GM18517 (cell line): Measurements from ENCODE around the gene TMEM108.

Experiments used
- ATAC-seq: cut with Tn5 transposase; IDR thresholded peaks from one replicate; pipeline ENCODE4 v1.9.1; 2021; ENCODE audit warnings: mild to moderate bottlenecking, moderate library complexity; ENCODE audit not compliant: unreplicated experiment

TMEM108 gene

DNA sequence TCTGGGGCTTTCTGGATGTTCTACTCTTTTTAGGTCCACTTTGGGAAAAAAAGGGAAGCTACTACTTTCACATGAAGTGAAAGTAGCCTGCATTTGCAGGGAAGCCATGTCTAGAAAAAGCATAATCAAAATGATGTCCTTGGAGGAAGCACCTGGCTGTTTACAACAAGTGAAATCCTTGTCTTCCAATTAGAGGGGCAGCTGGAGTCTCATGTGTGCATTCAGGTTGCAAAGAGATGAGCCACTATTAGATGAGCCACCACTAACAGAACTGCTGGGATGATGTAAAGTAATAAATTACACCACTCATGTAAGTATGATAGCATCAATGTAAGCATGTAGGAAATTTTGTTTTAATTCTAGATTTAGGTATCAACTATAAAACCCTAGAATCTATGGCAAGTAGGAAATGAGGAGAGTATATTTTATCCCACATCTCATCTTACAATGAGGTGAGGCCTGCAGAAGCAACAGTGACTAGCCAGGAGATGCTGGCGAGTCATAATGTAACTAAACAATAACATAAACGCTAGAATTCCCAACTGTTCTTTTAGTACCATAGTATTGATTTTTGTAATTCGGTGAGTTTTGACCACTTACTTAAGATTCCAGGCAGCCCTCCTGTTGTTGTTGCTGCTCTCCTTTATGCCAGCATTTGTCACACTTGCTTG lies 75.9 kb downstream of the TMEM108 start:
- ATAC-seq, result no peak

DNA sequence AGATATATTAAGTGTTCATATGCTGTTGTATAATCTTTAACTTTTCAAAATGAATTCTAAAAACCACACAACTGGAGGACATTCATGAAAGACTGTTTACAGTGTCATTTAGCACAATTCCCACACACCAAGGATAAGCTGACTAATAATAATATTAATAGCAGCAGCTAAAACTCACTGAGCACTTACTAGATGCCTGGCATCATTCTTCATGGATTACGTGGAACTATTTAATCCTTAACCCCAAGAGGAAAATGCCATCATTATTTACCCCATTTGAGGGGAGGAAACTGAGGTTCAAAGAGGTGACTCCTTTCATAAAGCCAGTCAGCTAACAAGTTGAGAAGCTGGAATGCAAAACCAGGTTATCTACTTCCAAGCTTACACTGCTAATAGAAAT lies 77.0 kb downstream of the TMEM108 start:
- ATAC-seq, result no peak

DNA sequence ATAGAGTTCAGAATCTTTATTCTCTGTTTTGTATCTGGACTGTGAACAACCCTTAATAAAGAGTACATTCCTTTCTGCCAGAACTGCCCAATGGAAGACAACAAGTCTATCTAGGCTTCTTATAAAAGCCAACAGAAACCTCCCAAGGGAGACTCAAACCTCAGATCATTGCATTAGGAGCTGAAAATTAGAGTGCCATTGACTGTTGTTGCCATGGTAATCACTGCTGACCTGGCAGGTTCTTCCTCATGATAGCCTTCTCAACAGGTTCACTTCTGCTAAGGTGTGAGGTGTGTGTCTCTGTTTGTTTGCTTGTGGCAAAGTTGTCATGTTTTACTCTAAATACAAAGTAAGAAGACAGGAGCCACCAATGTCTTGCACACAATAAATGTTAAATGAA lies 79.2 kb downstream of the TMEM108 start:
- ATAC-seq, result no peak

DNA sequence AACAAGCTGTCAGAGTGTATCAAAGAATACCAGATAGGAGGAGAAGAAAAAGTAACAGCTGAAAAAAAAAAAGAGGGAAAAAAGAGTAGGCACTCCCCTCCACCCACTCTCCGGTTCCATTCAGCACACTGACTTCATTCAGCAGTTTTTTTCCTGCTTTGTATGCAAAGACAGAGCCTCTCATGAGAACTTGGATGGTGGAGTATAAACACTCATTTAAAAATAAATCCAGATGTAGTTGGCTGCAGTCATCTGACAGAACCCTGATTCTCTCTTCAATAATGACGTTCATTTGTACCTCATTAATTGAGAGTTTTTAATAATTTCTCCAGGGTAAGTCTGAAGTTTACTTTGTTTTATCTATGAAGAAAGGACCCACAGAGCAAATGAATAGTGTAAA lies 81.0 kb downstream of the TMEM108 start:
- no peak for ATAC-seq

DNA sequence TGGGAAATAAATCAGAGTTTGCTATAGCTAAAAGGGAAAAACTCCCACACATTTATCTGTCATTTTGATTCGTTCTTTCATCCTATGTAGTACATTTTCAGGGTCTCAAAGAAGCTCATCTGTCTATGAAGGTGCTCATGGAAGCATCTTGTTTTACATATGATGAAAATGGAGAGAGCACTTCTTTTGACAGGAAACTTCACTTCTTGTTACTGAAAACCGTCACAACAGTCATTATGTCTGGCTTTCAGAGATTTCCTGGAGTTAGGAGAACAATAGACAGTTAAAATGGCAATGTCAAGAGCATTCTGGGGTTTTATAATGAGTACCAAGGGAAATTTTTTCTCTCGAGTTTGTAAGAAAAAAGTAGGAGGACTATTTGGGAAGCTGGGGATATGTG lies 83.3 kb downstream of the TMEM108 start:
- ATAC-seq, result no peak

DNA sequence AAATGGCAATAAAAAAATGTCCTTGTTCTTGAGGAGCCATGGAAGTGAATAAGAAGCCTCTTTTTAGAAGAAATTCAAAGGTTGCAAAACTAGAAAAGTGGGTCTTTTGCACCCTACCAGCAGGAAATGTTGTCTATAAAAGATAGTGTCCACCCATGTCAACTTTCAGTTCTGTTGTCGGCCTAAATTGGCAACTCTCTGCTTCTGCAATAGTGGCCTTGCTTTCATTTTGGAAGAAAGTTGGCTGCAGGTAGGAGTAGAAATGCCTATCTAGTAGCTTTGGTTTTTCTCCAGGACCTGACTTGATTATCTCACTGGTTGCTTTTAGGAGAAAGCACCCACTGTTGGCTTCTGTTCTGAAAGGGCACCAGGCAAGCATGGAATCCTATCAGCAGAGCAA lies 85.4 kb downstream of the TMEM108 start:
- ATAC-seq, result no peak

DNA sequence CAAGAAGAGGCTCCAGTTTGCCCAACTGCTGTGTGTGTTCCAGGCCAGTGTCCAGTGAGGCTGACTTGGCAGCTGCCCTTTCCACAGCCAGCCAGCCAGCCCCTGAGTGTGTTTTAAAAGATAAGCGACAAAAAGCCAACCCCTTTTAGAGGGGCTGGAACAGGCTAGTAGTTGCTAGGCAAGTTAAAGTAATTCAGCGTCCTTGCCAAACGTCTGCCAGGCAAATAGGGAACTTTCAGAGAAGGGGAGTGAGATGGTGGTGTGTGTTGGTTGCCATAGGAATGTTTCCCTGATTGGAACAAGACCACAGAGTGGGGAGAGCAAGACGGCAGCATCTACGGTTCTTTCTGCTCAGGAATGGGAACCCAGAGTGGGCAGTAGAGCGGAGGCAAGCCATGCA lies 86.3 kb downstream of the TMEM108 start:
- no peak for ATAC-seq

DNA sequence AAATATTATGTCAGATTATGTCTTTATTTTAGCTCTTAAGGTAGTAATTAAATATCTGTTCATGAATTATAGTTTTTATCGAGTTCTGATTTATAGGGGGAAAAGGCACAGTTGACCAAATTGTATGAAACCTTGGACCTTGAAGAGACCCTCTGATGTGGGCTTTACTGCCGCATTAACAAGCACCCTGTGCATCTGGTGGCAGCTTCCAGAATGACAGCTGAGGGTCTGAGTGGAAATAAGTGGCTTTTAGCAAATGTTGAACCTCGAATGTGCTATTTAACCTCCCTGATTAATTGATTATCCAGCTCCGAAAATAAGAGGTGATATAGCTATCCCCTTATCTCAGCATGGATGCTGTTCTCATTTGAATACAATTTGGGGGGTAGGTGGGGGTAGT lies 87.0 kb downstream of the TMEM108 start:
- ATAC-seq, result no peak

DNA sequence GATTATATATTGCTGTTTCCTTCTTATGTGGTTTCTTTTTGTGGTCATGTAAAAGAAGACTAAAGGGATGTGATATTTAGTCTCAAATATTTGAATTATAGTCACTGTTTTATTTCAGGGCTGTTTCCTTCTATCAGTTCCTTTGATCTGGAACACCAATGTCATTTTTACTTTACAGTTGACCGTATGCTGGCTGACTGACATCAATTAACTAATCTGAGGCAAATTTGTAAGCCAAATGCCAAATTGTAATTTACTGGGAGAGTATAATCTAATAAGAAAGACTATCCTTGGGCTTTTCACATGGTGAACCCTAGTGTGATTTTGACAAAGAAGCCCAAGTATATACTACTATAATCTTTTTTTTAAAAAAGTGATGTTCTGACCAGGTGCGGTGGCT lies 87.6 kb downstream of the TMEM108 start:
- ATAC-seq, result no peak

DNA sequence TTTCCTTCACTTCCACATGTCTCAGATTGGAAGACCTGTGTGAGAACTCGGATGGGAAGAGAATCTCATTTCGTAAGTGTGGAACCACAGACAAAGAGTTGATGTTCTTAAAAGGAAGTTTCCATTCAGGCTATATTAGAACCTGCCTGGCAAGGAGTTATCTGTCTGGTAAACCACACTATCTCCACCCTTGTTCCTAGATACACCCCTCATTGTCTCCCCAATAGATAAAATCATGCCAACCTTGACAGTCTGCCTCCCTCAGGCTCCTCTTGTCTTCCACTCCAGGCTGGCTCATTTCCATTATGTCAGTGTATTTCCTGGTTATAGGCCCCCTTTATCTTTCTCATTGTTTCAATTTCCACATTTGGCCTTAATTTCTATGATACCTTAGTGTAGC lies 89.2 kb downstream of the TMEM108 start:
- no peak for ATAC-seq

DNA sequence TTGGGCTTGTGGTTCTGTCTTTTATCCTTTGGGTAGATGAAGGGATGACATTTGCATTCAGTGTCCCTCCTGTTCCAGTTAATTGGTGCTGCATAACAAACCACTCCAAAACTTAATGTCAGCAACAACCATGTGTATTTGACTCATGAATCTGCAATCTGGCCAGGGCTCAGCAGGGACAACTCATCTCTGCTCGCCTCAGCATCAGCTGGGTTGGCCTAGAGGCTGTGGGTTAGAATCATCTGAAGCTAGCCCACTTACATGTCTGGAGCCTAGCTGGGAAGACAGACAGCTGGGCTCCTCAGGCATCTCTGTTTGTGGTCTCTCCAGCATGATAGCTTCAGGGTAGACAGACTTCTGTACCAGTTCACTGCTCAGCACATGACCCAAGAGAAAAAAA lies 92.0 kb downstream of the TMEM108 start:
- ATAC-seq, result no peak

DNA sequence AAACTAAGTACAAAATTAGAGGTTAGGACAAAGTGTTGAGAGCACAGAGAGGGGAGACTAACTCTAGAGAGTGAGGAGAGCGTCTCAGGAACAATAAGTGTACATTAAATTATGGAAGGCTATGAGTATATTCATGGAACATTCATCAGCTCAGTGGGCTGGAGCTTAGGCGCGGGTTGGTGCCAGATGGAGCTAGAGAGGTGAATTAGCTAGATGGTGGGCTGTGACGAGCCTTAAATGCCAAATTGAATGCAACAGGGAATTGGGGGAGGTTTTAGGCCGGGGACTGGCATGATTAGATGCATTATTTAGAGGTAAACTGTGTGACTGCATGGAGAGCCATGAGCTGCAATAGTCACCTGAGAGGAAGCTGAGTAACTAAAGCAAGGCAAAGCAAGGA lies 97.1 kb downstream of the TMEM108 start:
- ATAC-seq, result no peak

DNA sequence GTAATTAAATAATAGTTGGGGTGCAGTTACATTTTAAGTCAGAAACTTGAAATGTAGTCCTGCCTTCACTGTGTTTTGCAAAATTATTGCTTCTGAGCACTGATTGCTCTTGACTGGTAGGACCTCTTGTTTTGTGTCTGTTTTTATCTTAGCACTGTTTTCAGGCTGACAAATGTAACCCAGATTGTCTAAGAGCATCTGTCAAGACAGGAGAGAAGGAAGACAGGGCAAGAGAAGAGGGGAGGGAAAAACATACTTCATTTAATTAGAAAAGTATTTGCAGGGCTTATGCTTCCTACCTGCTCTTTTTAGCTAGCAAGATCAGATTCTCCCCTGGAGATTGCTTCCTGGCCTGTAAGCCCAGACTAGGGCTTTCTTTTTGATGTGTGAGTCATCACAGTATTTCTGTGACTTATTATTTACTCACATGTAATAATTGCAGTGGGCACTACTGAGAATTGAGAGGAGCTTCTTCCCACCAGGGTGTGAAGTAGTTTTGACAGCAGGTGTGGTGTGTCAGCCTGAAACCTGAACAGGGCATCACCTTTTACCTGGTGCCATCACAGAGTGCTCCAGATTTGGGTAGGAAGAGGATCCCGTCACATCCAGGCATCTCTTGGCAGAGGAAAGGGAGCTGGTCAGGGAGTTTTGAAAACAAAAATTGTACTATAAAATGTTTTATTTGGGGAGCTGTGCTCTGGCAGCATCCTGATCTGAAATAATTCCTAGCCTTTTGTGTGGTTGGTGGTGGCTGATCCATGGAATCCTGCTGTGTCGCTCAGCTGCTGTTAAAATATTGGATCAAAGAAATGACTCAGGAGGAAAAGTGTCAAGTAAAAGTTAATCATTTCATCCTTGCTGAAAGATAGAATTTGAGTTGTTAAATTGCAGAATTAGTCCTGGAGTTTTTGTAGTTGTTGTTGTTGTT lies 98.2 kb downstream of the TMEM108 start:
- peak; percentile 69 for ATAC-seq

DNA sequence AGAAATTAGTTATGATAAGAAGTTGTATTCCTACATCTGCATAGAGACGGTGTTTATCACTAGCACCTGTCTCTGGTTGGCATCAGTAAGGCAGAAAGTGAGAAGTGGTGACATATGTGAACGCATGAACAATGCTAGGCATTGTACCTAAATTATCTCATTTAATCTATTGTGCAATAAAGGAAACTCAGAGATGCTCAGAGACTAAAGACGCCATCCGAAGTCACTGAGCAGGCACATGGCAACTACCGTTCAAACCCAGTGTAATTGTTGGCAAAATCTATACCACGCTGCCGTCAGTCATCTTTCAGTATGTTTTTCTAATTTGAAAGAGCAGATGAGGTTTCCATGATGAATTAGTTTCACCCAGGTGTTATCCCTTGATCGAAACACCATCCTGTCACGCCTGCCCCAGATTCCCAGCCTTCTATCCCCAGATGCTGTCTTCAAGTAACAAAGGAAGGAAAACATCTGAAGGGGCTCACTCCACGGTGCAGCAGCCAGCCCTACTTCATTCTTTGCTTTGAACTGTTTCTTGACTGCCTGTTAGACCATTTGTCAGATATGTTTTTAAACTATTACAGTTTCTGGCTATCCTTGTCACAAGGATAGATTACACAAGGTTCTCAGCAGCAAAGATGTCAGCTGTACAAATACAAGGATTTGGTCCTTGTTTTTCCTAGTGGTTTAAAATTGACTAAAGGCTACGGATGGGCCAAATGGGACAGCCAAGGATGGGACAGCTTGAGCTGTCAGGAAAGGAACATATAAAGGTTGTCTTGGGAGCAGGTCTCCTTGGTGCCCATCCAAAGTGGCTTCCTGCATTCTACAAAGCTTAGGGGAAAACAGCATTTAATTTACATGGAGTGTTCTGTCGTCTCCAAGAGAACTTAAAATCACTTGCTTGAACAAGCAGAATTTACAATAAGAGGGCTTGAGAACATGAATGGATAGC lies 99.1 kb downstream of the TMEM108 start:
- no peak for ATAC-seq

DNA sequence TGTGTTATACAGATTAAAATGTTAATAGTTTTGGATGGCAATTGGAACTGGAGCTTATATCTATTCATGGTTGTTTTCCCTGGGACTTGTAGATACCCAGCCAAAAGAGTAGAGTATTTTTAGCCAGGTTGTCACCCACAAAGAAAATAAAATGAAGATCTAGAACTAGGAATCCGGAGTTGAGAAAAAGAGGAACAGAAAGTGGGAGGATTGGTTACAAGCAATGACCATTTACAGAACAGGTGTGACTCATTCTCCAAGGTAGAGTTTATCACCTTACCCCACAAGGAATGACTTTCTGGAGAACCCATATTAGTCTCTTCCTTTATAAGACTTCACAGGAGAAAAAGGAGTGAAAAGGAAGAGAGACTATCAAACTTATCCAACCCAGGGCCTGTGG lies 99.8 kb downstream of the TMEM108 start:
- ATAC-seq, result peak; percentile 88

DNA sequence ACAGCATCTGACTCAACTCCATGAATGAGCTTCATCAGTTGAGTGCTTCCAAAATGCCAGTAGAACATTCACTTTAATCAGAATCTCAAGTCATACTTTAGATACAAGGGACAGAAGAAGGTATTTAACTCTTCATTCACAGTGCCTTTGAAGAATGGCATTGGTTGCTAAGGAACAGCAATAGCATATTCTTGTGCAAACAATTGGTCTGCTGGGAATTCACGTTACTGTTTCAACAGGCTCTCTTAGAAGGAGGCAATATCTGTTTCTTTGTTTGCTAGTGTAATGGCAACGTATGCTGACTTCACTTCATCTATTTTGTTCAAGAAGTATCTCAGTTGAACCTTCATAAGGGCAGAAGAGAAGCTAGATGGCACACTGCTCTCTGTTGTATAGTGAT lies 113.9 kb downstream of the TMEM108 start:
- no peak for ATAC-seq

DNA sequence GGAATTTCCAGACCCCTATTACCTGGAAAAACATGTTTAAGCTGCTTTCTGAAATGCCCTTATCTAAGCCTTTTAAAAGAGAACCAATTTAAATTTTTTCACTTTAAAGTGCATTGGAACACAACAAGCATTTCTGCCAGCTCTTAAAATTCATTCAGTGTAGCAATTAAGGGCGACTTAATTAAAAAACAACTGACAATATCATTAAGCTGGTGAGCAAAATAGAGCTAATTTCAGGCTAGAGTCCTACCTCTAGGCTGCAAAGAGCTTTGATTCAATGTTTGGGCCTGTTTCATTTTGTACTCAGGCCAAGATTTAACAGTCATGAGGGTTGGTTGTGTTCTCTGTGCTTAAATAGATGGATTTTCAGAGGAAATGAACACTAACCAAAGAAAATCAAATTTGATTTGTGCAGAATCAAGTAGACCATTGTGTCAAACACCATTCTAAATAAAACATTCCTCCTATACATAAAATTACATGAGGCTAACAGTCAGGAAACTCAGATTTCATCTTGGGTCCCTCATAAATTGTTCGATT lies 114.6 kb downstream of the TMEM108 start:
- ATAC-seq, result no peak

DNA sequence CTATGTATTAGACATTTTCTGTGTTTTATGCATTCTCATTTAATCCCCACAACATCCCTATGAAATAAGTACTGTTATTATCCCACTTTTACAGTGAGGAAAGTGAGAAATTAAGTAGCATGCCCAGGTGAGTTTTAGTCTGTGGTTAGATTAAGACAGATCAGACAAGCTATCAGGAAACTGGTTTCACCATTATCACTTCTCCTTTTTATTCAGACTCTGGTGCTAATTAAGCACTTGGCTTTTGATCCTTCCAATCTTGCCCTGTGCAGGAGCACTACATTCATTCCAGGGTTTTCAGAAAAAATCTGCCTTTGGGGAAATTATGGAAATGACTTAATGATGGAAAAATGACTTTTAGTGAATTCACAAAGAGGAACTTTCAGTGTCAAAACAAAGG lies 115.2 kb downstream of the TMEM108 start:
- no peak for ATAC-seq

DNA sequence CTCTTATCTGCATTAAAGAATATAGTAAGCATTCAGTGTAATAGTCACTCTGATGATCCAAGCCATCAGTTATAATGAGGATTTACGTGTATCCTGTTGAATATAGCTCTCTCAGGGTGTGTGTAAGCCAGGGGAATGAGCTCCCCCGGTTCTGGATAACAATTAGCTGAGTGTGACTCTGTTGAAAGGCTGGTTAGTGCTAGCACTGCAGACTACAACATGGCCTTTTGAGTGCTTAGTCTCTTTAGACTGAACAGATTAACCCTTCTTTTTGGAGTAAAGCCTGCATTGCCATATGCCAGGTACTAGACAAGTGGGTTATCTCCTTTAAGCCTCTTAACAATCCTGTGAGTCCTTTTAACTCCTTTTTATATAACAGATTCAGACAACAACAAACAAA lies 119.5 kb downstream of the TMEM108 start:
- ATAC-seq, result no peak

DNA sequence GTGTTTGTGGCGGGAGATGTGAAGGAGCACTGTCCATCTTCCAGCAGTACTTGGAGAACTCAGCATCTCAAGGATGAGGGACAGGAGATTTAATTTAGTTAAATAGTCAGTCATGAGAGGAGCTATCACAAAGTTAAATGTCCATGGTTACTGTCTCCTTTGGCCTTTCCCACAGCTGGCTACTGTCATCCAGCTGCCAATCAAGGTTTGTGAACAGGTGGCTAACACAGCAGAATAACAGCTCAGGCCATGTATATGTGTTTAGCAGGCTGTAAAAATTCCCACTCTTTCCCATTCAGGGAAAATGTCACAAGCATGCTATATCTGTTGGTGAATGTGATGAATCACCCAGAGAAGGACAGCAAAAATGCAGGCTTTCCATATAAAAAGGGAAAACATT lies 120.5 kb downstream of the TMEM108 start:
- no peak for ATAC-seq
